ENCODE measurements around the gene CD79B. TPM values are rescaled to one million over a fixed set of nuclear protein-coding genes. Genes with fewer than 3 reads are reported as not detected.

CD79B gene
- total RNA-seq, 2 donors from 2014 or later, result 4.8 to 7.5 TPM

DNA sequence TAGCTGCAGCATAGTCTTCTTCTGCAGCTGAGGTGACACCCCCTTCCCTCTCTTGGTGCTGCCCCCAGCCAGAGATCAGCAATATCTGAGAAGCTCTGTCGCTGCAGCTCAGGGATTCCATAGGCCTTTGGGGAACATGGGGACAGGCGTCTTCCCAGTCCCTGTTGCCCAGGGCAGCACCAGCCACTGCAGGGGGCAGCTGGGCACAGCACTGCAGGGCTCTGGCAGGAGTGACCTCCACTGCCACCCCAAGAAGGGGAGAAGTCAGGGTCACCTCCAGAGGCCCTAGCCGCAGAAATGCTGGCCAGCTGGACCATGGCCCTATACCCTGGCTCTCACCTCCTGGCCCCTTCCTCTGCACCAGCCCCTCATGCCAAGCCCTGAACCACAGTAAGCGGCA is 23.7 kb upstream of the CD79B start:
- no peak for DNase-seq
- intact Hi-C loops (cut with DNase I), result no loop called here
- ATAC-seq, result no peak

DNA sequence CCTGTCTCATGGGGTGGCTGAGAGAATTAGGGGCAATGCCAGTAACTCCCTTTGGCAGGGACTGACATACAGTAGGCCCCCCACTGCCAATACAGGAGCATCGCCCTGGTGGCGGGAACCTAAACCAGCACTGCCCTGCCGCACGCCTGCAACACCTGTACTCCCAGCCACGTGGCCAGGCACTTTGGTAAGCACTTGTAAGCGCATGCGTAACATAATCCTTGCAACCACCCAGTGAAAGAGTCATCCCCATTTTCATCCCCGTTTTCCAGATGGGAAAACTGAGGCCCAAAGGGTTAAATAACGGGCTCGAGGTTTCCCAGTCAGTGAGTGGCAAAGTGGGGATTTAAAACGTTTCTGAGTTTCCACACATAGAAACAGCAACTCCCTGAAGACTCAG is 23.1 kb upstream of the CD79B start:
- intact Hi-C loops (cut with DNase I), result no loop called here
- ATAC-seq, result no peak
- no peak for DNase-seq

DNA sequence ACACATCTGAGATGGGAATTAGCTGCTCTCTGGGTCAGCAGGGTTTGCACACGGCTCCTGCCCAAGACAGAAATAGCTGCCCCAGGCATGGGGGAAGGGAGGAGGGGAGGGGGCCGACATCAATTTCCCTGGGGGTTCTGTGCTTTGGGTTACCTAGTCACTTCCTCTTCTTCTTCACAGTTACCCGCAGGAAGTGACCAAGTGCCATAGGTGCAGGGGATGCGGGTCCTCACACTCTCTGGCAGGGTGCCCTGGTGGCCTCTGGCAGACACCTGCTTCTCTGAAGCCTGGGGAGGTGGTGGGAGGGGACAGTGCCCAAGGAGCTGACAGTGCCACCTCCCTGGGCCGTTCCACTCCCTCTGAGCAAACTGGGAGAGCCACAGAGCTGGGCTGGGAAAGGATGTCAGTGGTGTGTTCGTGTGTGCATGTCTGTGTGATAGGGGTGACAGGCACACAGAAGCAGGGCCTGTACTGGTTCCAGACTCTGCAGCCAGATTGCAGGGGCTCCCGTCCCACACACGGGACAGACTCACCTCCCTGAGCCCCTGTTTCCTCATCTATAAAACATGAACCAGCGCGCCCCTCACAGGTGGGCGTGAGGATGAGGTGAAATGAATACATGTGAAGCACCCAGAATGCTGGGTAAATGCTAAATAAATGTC is 22.4 kb upstream of the CD79B start:
- ATAC-seq (peak; percentile 36 to 56), DNase-seq (no peak)
- intact Hi-C loops (cut with DNase I), result loop anchor here in 1 of 2 donors (5.0 kb wide), 1 partner anchor 33 kb away; no protein-coding TSS in a partner anchor

DNA sequence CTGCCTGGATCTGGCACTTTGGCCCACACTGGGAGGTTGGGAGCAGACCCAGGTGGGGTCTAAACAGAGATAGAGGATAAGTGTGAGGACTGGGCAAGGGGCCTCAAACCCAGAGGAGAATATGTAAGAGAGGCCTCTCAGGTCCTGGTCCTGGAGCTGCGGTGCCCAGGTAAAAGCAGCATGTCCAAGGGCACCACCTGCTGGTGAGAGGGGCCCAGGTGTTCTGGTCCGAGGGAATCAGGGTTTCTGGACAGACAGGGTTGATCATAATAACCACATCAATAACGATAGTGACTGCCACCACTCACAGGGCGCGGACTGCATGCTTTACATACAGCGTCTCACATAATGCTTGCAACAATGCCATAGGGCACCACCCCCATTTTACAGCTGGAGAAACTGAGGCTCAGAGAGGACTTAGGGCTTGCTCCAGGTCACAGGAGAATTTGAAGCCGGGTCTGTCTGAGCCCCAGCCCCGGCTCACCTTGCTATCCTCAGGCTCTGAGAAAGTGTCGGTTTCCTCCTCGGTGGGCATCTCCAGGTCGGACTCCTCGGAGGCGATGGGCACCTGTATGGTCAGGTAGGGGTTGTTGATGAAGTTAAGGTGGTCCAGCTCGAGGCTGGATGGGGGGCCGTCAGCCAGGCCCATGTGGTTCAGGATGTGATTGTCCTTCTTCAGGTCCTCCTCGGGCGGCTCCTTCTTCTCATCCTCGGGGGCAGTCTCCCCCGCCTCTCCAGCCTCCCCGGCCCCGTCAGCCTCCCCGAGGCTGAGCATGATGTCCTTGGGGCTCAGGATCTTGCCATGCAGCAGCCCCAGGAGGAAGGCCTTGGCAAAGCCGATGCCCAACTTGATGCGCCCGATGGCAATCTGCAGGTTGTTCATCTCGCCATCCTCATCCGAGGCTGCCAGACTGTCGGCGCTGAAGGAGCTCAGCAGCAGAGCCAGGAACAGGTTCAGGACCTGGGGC is 19.1 kb upstream of the CD79B start:
- ATAC-seq (no peak), DNase-seq (no peak)
- intact Hi-C loops (cut with DNase I), result loop anchor here in 1 of 2 donors (5.0 kb wide), 1 partner anchor 36 kb away; no protein-coding TSS in a partner anchor

DNA sequence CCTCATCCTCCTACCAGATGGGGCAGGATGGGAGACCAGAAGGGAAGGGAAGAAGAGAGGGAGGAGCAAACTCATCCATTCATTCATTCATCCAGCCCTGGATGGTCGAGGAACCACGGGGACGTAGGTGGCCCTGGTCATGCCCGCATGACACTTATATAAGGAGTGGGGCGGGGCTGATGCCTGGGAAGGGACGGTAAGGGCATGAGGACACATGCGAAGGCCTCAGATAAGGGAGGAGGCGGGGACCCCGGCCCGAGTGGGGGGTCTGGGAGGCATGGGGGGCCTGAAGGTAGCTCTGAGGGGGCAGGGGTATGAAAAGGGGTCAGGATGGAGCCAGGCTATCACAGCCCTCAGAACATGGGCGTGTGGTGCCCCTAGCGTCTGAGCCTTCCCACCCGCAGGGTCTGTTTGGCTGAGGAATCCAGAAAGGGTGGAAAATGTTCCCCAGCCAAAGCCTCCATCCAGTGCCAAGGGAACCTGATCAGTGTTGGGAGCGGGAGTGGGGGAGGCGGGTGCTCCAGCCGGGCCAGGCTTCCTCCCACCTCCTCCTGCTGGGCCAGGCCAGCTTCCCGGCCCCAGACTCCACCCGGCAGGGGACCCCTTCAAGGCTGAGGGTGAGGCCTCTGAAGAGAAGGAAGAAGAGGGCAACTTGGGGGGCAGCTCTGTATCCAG is 17.6 kb upstream of the CD79B start:
- DNase-seq (no peak), ATAC-seq (no peak)
- intact Hi-C loops (cut with DNase I), result loop anchor here in 1 of 2 donors (5.0 kb wide), 1 partner anchor 38 kb away; no protein-coding TSS in a partner anchor

DNA sequence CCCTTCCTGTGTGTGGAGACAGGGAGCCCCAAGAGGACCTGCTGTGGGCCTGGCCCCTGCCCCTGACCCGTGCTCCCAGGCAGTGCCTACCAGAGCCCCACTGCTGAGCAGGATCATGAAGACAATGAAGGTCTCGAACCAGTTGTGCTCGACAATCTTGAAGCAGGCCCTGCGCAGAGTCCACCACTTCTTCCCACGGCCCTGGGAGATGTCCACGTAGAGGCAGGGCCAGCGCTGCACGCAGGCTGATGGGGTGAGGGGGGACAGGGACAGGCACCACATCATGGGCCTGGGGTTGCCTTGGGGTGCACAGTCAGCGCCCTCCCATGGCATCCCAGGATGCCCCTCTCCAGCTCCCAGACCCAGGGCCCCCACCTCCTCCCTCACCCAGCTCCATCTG is 16.4 kb upstream of the CD79B start:
- DNase-seq (no peak), ATAC-seq (no peak)
- intact Hi-C loops (cut with DNase I), result no loop called here

DNA sequence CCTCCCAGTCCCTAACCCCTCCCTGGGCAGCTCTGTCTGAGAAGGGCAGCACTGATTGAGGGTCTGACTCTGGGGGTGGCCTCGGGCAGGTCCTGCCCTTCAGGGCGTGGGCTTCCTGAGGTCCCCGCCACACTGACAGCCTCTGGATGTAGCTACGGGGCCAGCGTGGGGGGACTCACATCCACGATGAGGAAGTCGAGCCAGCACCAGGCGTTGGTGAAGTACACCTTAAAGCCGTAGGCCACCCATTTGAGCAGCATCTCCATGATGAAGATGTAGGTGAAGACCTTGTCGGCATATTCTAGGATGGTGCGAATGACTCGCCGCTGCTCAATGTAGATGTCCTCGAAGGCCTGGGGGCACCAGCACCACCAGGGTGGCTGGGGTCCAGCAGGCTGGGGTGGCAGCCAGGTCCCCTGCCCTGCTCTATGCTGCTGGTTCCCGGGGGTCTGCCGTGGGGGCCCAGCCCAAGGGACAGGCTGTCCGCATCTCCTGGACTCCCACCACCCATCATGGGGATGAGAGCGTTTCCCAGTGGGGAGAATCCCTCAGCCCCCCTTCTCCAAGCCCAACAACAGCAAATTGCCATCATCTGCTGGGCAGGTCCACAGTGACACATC is 15.7 kb upstream of the CD79B start:
- DNase-seq (no peak), ATAC-seq (no peak)
- intact Hi-C loops (cut with DNase I), result no loop called here

DNA sequence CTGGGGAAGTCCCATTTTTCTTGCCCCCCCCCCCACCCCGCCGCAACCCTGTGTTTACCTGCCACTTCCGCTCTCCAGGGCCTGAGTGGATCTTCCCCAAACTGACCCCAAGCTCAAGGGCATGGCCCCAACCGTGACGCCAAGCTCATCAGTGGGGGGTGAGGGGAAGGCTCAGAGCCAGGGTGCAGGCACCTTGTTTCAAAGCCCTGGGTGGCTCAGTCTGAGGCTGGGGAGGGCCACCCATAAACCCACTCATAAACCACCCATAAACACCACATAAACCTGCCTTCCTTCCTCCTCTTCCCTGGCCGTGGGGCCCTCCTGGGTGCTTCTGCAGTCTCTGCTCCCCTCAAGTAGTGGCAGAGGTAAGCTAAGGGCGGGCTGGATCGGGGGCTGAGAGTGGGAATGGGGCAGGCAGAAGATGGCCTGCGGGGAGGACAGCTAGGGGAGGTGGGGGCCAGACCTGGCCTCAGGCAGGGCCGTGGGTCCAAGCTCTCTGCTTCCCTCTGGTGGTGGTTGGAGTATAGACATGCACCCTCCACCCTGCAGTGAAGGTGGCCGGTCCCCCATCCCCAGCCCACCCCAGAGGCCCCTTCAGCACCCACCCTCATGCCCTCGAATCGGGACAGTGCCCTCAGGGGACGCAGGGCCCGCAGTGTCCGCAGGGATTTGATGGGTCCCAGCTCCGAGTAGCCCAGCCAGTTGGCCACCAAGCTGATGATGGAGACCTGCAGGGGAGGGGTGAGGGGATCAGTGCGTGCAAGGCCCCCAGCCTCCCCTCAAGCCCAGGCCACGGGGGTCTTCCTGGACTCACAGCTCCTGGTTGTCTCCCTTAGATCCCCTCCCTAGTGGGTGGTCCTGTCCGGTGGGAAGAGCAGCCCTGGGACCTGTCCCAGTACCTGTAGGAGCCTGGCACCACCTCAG is 14.6 kb upstream of the CD79B start:
- DNase-seq (peak; percentile 48), ATAC-seq (peak; percentile 75 to 83)
- intact Hi-C loops (cut with DNase I), result no loop called here

DNA sequence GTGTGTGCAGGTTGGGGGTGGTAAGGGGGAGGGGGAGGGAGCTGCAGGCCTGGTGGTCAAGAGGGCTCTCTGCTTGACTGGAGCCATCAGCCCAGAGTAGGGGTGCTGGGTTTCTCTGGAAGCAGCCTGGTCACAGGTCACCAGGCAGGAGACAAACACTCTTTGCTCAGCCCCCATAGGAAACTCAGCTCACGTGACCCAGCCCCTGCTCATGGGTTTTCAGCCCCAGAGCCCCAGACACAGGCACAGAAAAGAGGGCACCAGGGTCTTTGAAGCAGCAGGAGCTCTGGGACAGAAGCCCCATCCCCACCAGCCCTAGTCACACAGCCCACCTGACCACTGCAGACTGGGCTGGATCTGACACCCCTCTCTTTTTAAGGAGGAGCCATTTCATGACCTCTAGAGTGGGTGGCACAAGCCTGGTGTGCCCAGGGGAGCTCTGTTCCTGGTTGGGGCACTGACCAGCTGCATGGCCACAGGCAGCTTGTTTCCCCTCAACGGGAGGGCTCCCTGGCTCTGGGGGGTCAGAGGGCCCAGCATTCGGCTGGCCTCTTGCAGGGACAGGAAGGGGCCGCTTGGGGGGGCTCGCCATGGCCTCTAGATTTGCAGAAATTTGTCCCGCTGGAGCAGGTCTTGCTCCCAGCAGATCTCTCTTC is 13.8 kb upstream of the CD79B start:
- intact Hi-C loops (cut with DNase I), result no loop called here
- DNase-seq (no peak), ATAC-seq (no peak)

DNA sequence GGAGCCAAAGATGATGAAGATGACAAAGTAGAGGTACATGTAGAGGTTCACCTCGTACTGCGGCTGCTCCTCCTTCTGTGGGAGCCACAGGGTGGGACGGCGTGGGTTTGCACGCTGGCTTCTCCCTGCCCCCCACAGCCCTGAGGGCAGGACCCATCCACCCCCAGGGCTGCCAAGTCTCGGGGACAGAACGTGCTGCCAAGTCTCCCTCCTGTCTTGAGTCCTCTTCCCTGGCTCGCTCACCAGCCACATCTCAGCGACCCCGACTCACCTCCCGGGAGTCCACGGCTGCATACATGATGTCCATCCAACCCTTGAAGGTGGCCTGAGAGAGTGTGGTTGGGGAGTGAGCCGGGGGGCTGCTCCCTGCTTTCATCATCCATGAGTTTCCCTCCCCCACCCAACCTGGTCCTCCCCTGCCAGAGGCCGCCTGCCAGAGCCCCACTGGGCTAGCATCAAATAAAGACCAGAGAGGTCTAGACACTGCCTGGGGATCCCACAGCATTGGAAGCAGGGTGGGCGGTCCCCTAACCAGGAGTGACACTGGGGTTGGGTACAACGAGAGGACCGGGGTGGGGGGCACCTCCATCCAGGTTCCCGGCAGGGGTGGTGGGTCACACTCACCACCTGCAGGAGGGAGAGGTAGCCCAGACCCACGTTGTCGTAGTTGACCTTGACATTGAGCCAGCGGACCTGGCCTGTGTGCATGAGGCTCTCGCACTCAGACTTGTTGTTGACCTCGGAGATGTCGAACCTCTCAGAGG is 12.8 kb upstream of the CD79B start:
- ATAC-seq (no peak), DNase-seq (no peak)
- intact Hi-C loops (cut with DNase I), result no loop called here

DNA sequence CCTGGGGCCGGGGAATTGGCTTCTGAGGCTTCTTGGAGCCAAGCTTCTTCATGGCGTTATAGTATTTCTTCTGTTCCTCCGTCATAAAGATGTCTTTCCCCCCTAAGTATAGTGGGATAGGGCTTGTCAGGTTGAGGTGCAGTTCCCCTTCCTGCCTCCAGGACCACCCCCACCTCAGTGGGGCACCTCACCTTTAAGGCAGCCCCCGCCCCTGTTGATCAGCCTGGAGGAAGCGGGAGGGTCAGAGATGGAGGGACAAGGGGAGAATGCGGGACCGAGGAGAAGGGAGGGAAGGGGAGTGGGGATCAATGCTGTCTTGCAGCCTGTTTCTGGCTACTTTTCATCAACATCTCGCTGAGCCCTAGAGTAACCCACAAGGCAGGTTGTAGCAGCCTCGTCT is 11.6 kb upstream of the CD79B start:
- no peak for ATAC-seq
- intact Hi-C loops (cut with DNase I), result no loop called here
- no peak for DNase-seq

DNA sequence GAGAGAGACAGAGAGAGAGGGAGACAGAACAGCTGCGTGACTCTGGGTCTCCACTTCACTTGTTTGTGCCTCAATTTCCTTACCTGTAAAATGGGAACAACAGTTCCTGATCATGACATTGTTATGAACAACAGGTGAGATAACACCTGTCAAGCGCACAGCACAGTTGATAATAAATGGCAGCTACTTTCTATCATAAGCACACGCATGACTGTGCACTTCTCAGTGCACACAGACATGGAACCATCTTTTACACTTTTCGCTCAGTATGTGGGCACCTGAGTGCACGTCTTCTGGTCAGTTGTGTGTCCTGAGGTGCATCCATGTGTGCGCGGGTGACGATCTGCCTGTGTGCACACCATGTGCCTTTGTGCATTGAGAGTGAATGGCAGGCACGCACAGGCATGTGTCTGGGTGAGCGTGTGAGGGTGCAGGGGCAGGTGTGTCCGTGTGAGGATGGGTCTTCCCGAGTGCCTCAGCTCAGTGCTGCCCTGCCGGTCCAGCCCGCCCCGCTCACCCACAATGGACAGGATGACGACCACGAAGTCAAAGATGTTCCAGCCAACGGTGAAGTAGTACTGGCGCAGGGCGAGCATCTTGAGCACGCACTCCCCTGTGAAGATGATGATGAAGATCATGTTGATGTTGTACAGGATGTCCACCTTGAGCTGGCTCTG is 10.3 kb upstream of the CD79B start:
- ATAC-seq, result no peak
- no peak for DNase-seq
- intact Hi-C loops (cut with DNase I), result no loop called here

DNA sequence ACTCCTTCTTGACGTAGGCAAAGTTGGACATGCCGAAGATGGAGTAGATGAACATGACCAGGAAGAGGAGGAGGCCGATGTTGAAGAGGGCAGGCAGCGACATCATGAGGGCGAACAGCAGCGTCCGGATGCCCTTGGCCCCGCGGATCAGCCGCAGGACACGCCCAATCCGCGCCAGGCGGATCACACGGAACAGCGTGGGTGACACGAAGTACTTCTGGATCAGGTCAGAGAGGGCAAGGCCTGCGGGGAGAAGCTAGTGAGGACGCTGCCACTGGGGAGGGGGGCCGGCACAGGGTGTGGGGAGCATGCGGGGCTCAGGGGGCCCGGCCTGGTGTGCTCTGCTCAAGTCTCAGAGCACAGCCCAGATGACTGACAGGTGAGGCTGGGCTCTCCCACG is 9.6 kb upstream of the CD79B start:
- intact Hi-C loops (cut with DNase I), result no loop called here
- DNase-seq (no peak), ATAC-seq (no peak)

DNA sequence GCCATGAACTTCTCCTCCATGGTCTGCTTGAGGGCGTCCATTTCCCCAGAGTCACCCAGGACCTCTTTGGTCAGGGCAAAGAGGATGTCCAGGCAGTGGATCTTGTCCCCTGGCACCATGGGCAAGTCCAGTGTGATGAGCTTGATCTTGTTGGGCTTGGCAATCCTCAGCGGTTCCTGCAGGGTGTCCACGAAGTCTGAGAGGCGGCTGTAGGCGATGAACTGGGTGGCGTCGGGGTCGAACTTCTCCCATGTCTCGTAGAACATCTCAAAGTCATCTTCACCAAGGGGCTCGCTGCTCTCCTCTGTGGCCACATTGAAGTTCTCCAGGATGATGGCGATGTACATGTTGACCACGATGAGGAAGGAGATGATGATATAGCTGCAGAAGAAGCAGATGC is 9.0 kb upstream of the CD79B start:
- DNase-seq (no peak), ATAC-seq (no peak)
- intact Hi-C loops (cut with DNase I), result no loop called here

DNA sequence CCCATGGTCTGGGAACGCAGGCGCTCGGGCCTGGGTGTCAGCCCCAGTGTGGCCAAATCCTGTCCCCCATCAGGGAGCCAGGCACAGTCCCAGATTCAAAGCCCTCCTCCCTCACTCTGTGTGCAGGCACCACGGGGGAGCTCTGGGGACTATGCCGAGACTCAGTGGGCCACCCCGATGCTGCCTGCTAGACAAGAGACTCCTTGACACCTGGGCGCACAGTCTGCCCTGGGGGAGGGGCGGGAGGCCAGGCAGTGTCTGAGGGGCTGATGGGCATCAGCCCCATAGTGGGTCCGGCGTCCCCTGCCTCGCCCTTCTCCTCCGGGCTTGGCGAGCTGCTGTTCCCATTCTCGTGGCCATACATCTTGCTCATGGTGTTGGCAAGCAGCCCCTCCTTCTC is 8.5 kb upstream of the CD79B start:
- DNase-seq (no peak), ATAC-seq (no peak)
- intact Hi-C loops (cut with DNase I), result no loop called here

DNA sequence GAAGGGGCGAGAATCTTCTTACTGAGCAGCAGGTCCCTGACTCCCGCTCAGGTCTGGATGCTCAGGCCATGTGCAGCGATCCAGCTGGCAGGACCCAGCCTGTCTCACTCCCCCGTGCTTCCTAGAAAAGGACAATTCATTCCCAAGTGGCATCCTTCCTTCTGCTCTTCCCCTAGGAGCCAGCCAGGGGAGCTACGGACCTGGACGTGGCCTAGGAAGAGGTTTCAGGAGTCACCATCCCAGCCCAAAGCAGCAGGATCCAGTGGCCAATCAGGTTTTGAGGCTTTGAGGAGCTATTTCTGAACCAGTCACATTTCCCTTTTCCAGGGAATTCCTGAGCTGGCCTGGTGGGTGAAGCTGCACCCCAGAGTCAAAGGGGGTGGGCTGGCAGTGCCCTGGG is 7.8 kb upstream of the CD79B start:
- intact Hi-C loops (cut with DNase I), result no loop called here
- ATAC-seq (no peak), DNase-seq (no peak)

DNA sequence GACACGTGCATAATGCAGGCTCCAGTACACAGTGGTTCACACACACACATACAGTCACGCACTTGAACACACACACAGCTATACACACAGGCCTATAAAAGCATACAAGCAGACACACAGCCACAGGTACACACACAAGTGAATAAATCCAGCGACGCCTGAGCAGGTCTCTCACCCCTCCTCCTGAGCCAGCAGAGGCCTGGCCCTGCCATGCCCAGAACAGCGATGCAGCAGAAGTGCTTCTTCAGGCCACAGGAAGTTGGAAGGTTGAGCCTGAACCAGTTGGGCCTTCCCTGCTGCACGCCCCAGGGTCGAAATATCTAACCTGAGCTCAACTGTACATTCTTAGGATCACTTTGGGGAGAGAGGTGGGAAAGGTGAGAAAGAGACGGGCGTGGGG is 7.3 kb upstream of the CD79B start:
- intact Hi-C loops (cut with DNase I), result no loop called here
- DNase-seq (no peak), ATAC-seq (no peak)

Data from left cardiac atrium (tissue), 4 donors.